Endothelial cell of umbilical vein (primary cell): ENCODE data around the gene MYO7B. TPM values are rescaled to one million over a fixed set of nuclear protein-coding genes. Genes with fewer than 3 reads are reported as not detected.

Source experiments
- BruUV-seq: library from RNA; stranded (reverse); fragments of 400-500 nt; replicated peaks from 2 replicates; lab custom pipeline; 2021; lab: Mats Ljungman, UMichigan
- CTCF ChIA-PET: fragments of 300-600, 350-600 bp; sonication (Branson Sonifier 250); formaldehyde crosslinking; loops from one replicate; lab custom pipeline; 2021; ENCODE audit warnings: antibody characterized with exemption, inconsistent platforms; lab: Charles Lee
- POLR2A ChIA-PET: fragments of 300-600, 350-600 bp; sonication (Branson Sonifier 250); formaldehyde crosslinking; loops from one replicate; lab custom pipeline; 2021; ENCODE audit warnings: antibody characterized with exemption, inconsistent platforms; lab: Charles Lee
- DNase-seq: peaks from one replicate; pipeline ENCODE4 v3.0.0-alpha.2; 2011; ENCODE audit warnings: low read depth, low spot score
- FAIRE-seq: peaks from 2 replicates; lab custom pipeline; 2011; peaks lifted over from hg19 to GRCh38; lab: Jason Lieb, UNC
- H2AFZ ChIP-seq: 2 replicates; pipeline ENCODE4 v1.6.0; 2012; ENCODE audit warnings: low read depth, low read length, control low read depth, inconsistent platforms
- H3K27ac ChIP-seq: 2 replicates; pipeline ENCODE4 v1.5.1; 2011; ENCODE audit warnings: low read depth, mild to moderate bottlenecking, control low read depth, low read length, moderate library complexity; ENCODE audit not compliant: insufficient read depth
- H3K27me3 ChIP-seq, 2 experiments: 2 replicates each; pipeline versions ENCODE4 v1.6.0 to v1.6.1; 2011; ENCODE audit warnings: low read length in 2 of 2, mixed read lengths in 1 of 2; ENCODE audit not compliant: control insufficient read depth in 2 of 2, insufficient read depth in 2 of 2
- H3K36me3 ChIP-seq, 2 experiments: 2 replicates in 1 of 2; 3 replicates in 1 of 2; pipeline ENCODE4 v1.5.1; 2011; ENCODE audit warnings: low read length in 2 of 2, mild to moderate bottlenecking in 1 of 2, moderate library complexity in 1 of 2; ENCODE audit not compliant: control insufficient read depth in 2 of 2, insufficient read depth in 2 of 2; ENCODE audit errors: extremely low read depth in 1 of 2
- H3K4me1 ChIP-seq: 3 replicates; pipeline ENCODE4 v1.5.1; 2011; ENCODE audit warnings: mild to moderate bottlenecking, low read length; ENCODE audit not compliant: control insufficient read depth, insufficient read depth; ENCODE audit errors: extremely low read depth
- H3K4me2 ChIP-seq: 2 replicates; pipeline ENCODE4 v1.6.1; 2011; ENCODE audit warnings: low read length, control low read depth, mixed read lengths; ENCODE audit not compliant: insufficient read depth
- H3K4me3 ChIP-seq, 3 experiments: fragments of 200-600 bp in 1 of 3; sonication (generic), shearing (Covaris generic) in 1 of 3; replicated peaks in 1 of 3; 2 replicates each; pipeline ENCODE4 v1.5.1; 2011 to 2016; ENCODE audit warnings: control low read depth in 3 of 3, low read length in 3 of 3, mild to moderate bottlenecking in 2 of 3, inconsistent platforms in 1 of 3, low read depth in 1 of 3, moderate library complexity in 1 of 3; ENCODE audit not compliant: insufficient read depth in 1 of 3
- H3K79me2 ChIP-seq: 2 replicates; pipeline ENCODE4 v1.6.0; 2012; ENCODE audit warnings: low read length, inconsistent platforms; ENCODE audit not compliant: control insufficient read depth, insufficient read depth
- H3K9ac ChIP-seq: replicated peaks from 2 replicates; pipeline ENCODE3; 2011; ENCODE audit warnings: low read length, control low read depth; ENCODE audit not compliant: insufficient read depth; ENCODE audit errors: extremely low read depth
- H3K9me1 ChIP-seq: replicated peaks from 3 replicates; pipeline ENCODE4 v1.6.0; 2011; ENCODE audit warnings: mild to moderate bottlenecking, low read length; ENCODE audit not compliant: control insufficient read depth, insufficient read depth; ENCODE audit errors: extremely low read depth
- H3K9me3 ChIP-seq: replicated peaks from 2 replicates; pipeline ENCODE4 v1.5.1; 2012; ENCODE audit warnings: low read length, inconsistent platforms; ENCODE audit not compliant: control insufficient read depth, insufficient read depth
- H4K20me1 ChIP-seq: replicated peaks from 2 replicates; pipeline ENCODE3; 2011; ENCODE audit warnings: mild to moderate bottlenecking, low read length; ENCODE audit not compliant: control insufficient read depth, insufficient read depth; ENCODE audit errors: extremely low read depth
- EZH2 ChIP-seq: IDR thresholded peaks from 2 replicates; pipeline ENCODE4 v1.6.1; 2012; ENCODE audit warnings: borderline replicate concordance, low read depth, mild to moderate bottlenecking, moderate library complexity, low read length, inconsistent platforms; ENCODE audit not compliant: severe bottlenecking
- FOS ChIP-seq: IDR thresholded peaks from 2 replicates; pipeline ENCODE4 v1.6.1; 2011; ENCODE audit warnings: mild to moderate bottlenecking, low read length, moderate library complexity, borderline replicate concordance; ENCODE audit not compliant: insufficient read depth
- JUN ChIP-seq: IDR thresholded peaks from 2 replicates; pipeline ENCODE4 v1.6.1; 2011; ENCODE audit warnings: borderline replicate concordance, low read depth; ENCODE audit not compliant: insufficient read length, insufficient read depth
- MYC ChIP-seq: IDR thresholded peaks from one replicate; pipeline ENCODE4 v1.6.1; 2011; ENCODE audit warnings: mild to moderate bottlenecking, low read depth, low read length
- POLR2A ChIP-seq: IDR thresholded peaks from 2 replicates; pipeline ENCODE4 v1.6.1; 2012; ENCODE audit warnings: low read depth, mild to moderate bottlenecking, control low read depth, low read length
- dilution Hi-C: fragments of 300-500 bp; cut with MboI; formaldehyde crosslinking; loops from one replicate; pipeline ENCODE4 v1.15.0; 2019; ENCODE audit warnings: low sequenced_read_pairs; ENCODE audit not compliant: extremely low pct_ligation_motif_present
- intact Hi-C: fragments of 100-400 bp; cut with micrococcal nuclease; formaldehyde crosslinking; loops from one replicate; pipeline ENCODE4 v1.10.0; 2022
- polyA plus RNA-seq, 4 experiments: library from polyadenylated mRNA; depleted of rRNA in 3 of 4; stranded (reverse) in 3 of 4; unstranded in 1 of 4; fragments of >200 nt; gene quantifications; 2 replicates each; pipeline versions ENCODE4 v1.2.1 to v1.2.3, GENCODE V29; 2011 to 2012; ENCODE audit warnings: missing spikeins in 1 of 4
- total RNA-seq: library from RNA; stranded (reverse); gene quantifications from 2 replicates; pipeline ENCODE4 v1.2.3, GENCODE V29; 2021
- TF ChIP-seq, protein P1 (sequence below), 2 donors: IDR thresholded peaks; 1 replicate in 1 of 2; 2 replicates in 1 of 2; pipeline ENCODE4 v1.5.1; 2011; ENCODE audit warnings: low read length in 2 of 2, mild to moderate bottlenecking in 2 of 2, moderate library complexity in 2 of 2, control low read depth in 1 of 2, inconsistent platforms in 1 of 2, low read depth in 1 of 2; ENCODE audit not compliant: insufficient read depth in 1 of 2; ENCODE audit errors: extremely low read depth in 1 of 2

MYO7B gene
- total and polyA plus RNA-seq, 2 donors (not counting 3 experiments of a cell fraction or from before 2014, with no cell fraction given) = 0.17 TPM; not detected in 1

- CTCF ChIA-PET = interaction anchor here (2.3 kb wide), 1 partner anchor 80 kb away, joined by 8 read pairs; no protein-coding TSS in a partner anchor
- Histone ChIP-seq H3K4me3 (no peak overlapping the region), H3K4me1 (peaks cover 18% of the 10 kb centered on the region), H2AFZ (no peak overlapping the region), H3K4me2 (no peak overlapping the region), H3K9me1 (no peaks in the 10 kb centered on the region), H3K9ac (no peak overlapping the region), H3K79me2 (no peaks in the 10 kb centered on the region), H3K27me3 (no peaks in the 10 kb centered on the region), H3K27ac (no peak overlapping the region), H4K20me1 (no peaks in the 10 kb centered on the region), H3K36me3 (no peaks in the 10 kb centered on the region), H3K9me3 (no peaks in the 10 kb centered on the region)
- FAIRE-seq (no peak), DNase-seq (no peak)
- dilution Hi-C loops (no loop called here), intact Hi-C loops (no loop called here)
- POLR2A ChIA-PET = no interaction called here
- TF ChIP-seq POLR2A = no peak
- TF ChIP-seq JUN = no peak
- no peak for TF ChIP-seq MYC
- TF ChIP-seq EZH2 = no peak
- no peak for TF ChIP-seq FOS
- TF ChIP-seq, protein P1, sequence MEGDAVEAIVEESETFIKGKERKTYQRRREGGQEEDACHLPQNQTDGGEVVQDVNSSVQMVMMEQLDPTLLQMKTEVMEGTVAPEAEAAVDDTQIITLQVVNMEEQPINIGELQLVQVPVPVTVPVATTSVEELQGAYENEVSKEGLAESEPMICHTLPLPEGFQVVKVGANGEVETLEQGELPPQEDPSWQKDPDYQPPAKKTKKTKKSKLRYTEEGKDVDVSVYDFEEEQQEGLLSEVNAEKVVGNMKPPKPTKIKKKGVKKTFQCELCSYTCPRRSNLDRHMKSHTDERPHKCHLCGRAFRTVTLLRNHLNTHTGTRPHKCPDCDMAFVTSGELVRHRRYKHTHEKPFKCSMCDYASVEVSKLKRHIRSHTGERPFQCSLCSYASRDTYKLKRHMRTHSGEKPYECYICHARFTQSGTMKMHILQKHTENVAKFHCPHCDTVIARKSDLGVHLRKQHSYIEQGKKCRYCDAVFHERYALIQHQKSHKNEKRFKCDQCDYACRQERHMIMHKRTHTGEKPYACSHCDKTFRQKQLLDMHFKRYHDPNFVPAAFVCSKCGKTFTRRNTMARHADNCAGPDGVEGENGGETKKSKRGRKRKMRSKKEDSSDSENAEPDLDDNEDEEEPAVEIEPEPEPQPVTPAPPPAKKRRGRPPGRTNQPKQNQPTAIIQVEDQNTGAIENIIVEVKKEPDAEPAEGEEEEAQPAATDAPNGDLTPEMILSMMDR (IDR thresholded peaks at IDR 0.05; ENCODE audit: extremely low read depth in 1 of 2, insufficient read depth in 1 of 2, low read depth in 1 of 2, low read length in 2 of 2) = no peak
- BruUV-seq = no TSS peak
Measured at GRCh38 chr2:127670957-127671290, 135.4 kb downstream of the MYO7B start.
